ENCODE measurements around the gene BFSP1. TPM values are rescaled to one million over a fixed set of nuclear protein-coding genes. Genes with fewer than 3 reads are reported as not detected.

The BFSP1 gene
- total RNA-seq, 1 experiment from 2014 or later = 6.1 TPM

- H3K4me1 ChIP-seq (ENCODE audit: insufficient read depth, low read length, poor library complexity, severe bottlenecking) = peaks cover 14% of the 10 kb centered on the region
- no peak overlapping the region for H3K4me3 ChIP-seq (ENCODE audit: low read depth, low read length, poor library complexity, severe bottlenecking)
- BruUV-seq (replicated peaks) = no TSS peak
- H3K27me3 ChIP-seq (replicated peaks; ENCODE audit: insufficient read depth, low read depth, low read length, poor library complexity) = no peaks in the 10 kb centered on the region
- POLR2A ChIA-PET (ENCODE audit: low non-redundant PET) = no interaction called here
- no peak for TF ChIP-seq CTCF (conservative IDR thresholded peaks at IDR 0.05; ENCODE audit: low read depth, low read length)
- TF ChIP-seq EZH2 (IDR thresholded peaks at IDR 0.05; ENCODE audit: borderline replicate concordance, low read depth, low read length, poor library complexity, severe bottlenecking) = no peak
- H3K27ac ChIP-seq (ENCODE audit: low read depth, low read length, poor library complexity, severe bottlenecking) = no peak overlapping the region
- DNase-seq (ENCODE audit: low spot score) = no peak
- intact Hi-C loops (cut with micrococcal nuclease; ENCODE audit: unreplicated experiment) = no loop called here
- no peaks in the 10 kb centered on the region for H3K9me3 ChIP-seq (ENCODE audit: low read depth, low read length, poor library complexity, severe bottlenecking)
- H3K36me3 ChIP-seq (ENCODE audit: insufficient read depth, low read length, poor library complexity, severe bottlenecking) = no peaks in the 10 kb centered on the region
- CTCF ChIA-PET = no interaction called here
Measured at GRCh38 chr20:17562804-17563305, 31.7 kb upstream of the BFSP1 start.

- POLR2A ChIA-PET (ENCODE audit: low non-redundant PET) = no interaction called here
- Histone ChIP-seq H3K9me3 (ENCODE audit: low read depth, low read length, poor library complexity, severe bottlenecking) (no peaks in the 10 kb centered on the region), H3K27me3 (replicated peaks; ENCODE audit: insufficient read depth, low read depth, low read length, poor library complexity) (no peaks in the 10 kb centered on the region), H3K4me1 (ENCODE audit: insufficient read depth, low read length, poor library complexity, severe bottlenecking) (peaks cover 22% of the 10 kb centered on the region), H3K4me3 (ENCODE audit: low read depth, low read length, poor library complexity, severe bottlenecking) (no peak overlapping the region), H3K27ac (ENCODE audit: low read depth, low read length, poor library complexity, severe bottlenecking) (no peak overlapping the region), H3K36me3 (ENCODE audit: insufficient read depth, low read length, poor library complexity, severe bottlenecking) (no peaks in the 10 kb centered on the region)
- no peak for DNase-seq (ENCODE audit: low spot score)
- BruUV-seq (replicated peaks) = no TSS peak
- TF ChIP-seq CTCF (conservative IDR thresholded peaks at IDR 0.05; ENCODE audit: low read depth, low read length) (no peak), EZH2 (IDR thresholded peaks at IDR 0.05; ENCODE audit: borderline replicate concordance, low read depth, low read length, poor library complexity, severe bottlenecking) (no peak)
- intact Hi-C loops (cut with micrococcal nuclease; ENCODE audit: unreplicated experiment) = no loop called here
- CTCF ChIA-PET = no interaction called here
Measured at GRCh38 chr20:17560344-17561074, 29.3 kb upstream of the BFSP1 start.

- no peak overlapping the region for H3K27ac ChIP-seq (ENCODE audit: low read depth, low read length, poor library complexity, severe bottlenecking)
- peaks cover 22% of the 10 kb centered on the region for H3K4me1 ChIP-seq (ENCODE audit: insufficient read depth, low read length, poor library complexity, severe bottlenecking)
- no peaks in the 10 kb centered on the region for H3K36me3 ChIP-seq (ENCODE audit: insufficient read depth, low read length, poor library complexity, severe bottlenecking)
- no peaks in the 10 kb centered on the region for H3K9me3 ChIP-seq (ENCODE audit: low read depth, low read length, poor library complexity, severe bottlenecking)
- ChIA-PET CTCF (no interaction called here), POLR2A (ENCODE audit: low non-redundant PET) (no interaction called here)
- intact Hi-C loops (cut with micrococcal nuclease; ENCODE audit: unreplicated experiment) = no loop called here
- no TSS peak for BruUV-seq (replicated peaks)
- TF ChIP-seq EZH2 (IDR thresholded peaks at IDR 0.05; ENCODE audit: borderline replicate concordance, low read depth, low read length, poor library complexity, severe bottlenecking) (no peak), CTCF (conservative IDR thresholded peaks at IDR 0.05; ENCODE audit: low read depth, low read length) (no peak)
- no peak overlapping the region for H3K4me3 ChIP-seq (ENCODE audit: low read depth, low read length, poor library complexity, severe bottlenecking)
- no peaks in the 10 kb centered on the region for H3K27me3 ChIP-seq (replicated peaks; ENCODE audit: insufficient read depth, low read depth, low read length, poor library complexity)
- DNase-seq (ENCODE audit: low spot score) = no peak
Measured at GRCh38 chr20:17559338-17559737, 28.2 kb upstream of the BFSP1 start.

Data from A673 (cell line).